HFF-Myc (cell line): ENCODE results near the gene PRKG1.
"Not testable (repeated sequence)": the region's sequence is repeated elsewhere in the genome, so short reads cannot be mapped to it uniquely, and the experiment has no call there.

ENCODE experiments used
- DNase-seq: peaks from one replicate; pipeline ENCODE4 v3.0.0-alpha.2; 2011; ENCODE audit warnings: low read depth; ENCODE audit errors: extremely low read depth
- H3K4me3 ChIP-seq: replicated peaks from 2 replicates; pipeline ENCODE4 v1.5.1; 2011; ENCODE audit warnings: low read depth, mild to moderate bottlenecking, control low read depth, low read length
- CTCF ChIP-seq: IDR thresholded peaks from 2 replicates; pipeline ENCODE4 v1.5.1; 2012; ENCODE audit warnings: mild to moderate bottlenecking, low read depth, low read length, control low read depth; ENCODE audit errors: missing control alignments

Gene PRKG1

GRCh38 chr10:52245547-52245946, 1171.3 kb downstream of the PRKG1 start:
- no peak for DNase-seq
- no peak overlapping the region for H3K4me3 ChIP-seq

GRCh38 chr10:52247929-52248328, 1173.6 kb downstream of the PRKG1 start:
- not testable (repeated sequence) for DNase-seq

More at GRCh38 chr10:52245547-52245946, 1171.3 kb downstream of the PRKG1 start:
- no peak for TF ChIP-seq CTCF

GRCh38 chr10:52248697-52249306, 1174.5 kb downstream of the PRKG1 start:
- no peak overlapping the region for H3K4me3 ChIP-seq
- no peak for DNase-seq
- no peak for TF ChIP-seq CTCF

More at GRCh38 chr10:52247929-52248328, 1173.6 kb downstream of the PRKG1 start:
- not testable (repeated sequence) for H3K4me3 ChIP-seq

- DNase-seq: no peak
- H3K4me3 ChIP-seq: no peak overlapping the region
- TF ChIP-seq CTCF: no peak
Observed at GRCh38 chr10:52249850-52250395, 1175.6 kb downstream of the PRKG1 start.

- H3K4me3 ChIP-seq: no peak overlapping the region
- no peak for TF ChIP-seq CTCF
- DNase-seq: no peak
Observed at GRCh38 chr10:52250510-52250909, 1176.2 kb downstream of the PRKG1 start.

- DNase-seq: no peak
- TF ChIP-seq CTCF: no peak
- no peak overlapping the region for H3K4me3 ChIP-seq
Observed at GRCh38 chr10:52252307-52252706, 1178.0 kb downstream of the PRKG1 start.

GRCh38 chr10:52256832-52257691, 1182.8 kb downstream of the PRKG1 start:
- no peak for TF ChIP-seq CTCF
- no peak overlapping the region for H3K4me3 ChIP-seq
- DNase-seq: no peak
